Upper lobe of right lung (tissue), 1 donor: Measurements from ENCODE around the gene CEACAM6. TPM values are rescaled to one million over a fixed set of nuclear protein-coding genes. Genes with fewer than 3 reads are reported as not detected.

Experiments used
- ATAC-seq: fragments of 200-7000 bp; cut with Tn5 transposase; one replicate; pipeline ENCODE4 v1.9.1; 2020; ENCODE audit warnings: mild to moderate bottlenecking, moderate library complexity
- DNase-seq: peaks from one replicate; pipeline ENCODE4 v3.0.0-alpha.2; 2020
- H3K27ac ChIP-seq: fragments of 200-600 bp; one replicate; pipeline ENCODE4 v1.8.0; 2022
- H3K27me3 ChIP-seq: fragments of 200-600 bp; one replicate; pipeline ENCODE4 v1.8.0; 2022; ENCODE audit warnings: mild to moderate bottlenecking
- H3K36me3 ChIP-seq: fragments of 200-600 bp; one replicate; pipeline ENCODE4 v1.8.0; 2022
- H3K4me1 ChIP-seq: fragments of 200-600 bp; one replicate; pipeline ENCODE4 v1.8.0; 2022
- H3K4me3 ChIP-seq: fragments of 200-600 bp; one replicate; pipeline ENCODE4 v1.8.0; 2022; ENCODE audit warnings: mild to moderate bottlenecking
- H3K9me3 ChIP-seq: fragments of 200-600 bp; one replicate; pipeline ENCODE4 v1.8.0; 2022
- intact Hi-C: fragments of 100-400 bp; cut with DNase I; formaldehyde crosslinking; loops from one replicate; pipeline ENCODE4 v1.11.0; 2022
- total RNA-seq: library from RNA; stranded (reverse); fragmentation: NEBNext Ultra II Directional; extraction: Animal tissue kit (Norgen Biotek cat#: 25700); gene quantifications from one replicate; pipeline ENCODE4 v1.2.1, GENCODE V29; 2021
- TF ChIP-seq, protein P1 (sequence below): fragments of 200-600 bp; IDR thresholded peaks from one replicate; pipeline ENCODE4 v1.8.0; 2022; ENCODE audit warnings: antibody characterized with exemption
- donor health status: DM: no; HTN: yes; CAD: no; lungs with severe emphysema.

Gene CEACAM6
- total RNA-seq, 1 donor from 2014 or later, result 732 TPM

DNA sequence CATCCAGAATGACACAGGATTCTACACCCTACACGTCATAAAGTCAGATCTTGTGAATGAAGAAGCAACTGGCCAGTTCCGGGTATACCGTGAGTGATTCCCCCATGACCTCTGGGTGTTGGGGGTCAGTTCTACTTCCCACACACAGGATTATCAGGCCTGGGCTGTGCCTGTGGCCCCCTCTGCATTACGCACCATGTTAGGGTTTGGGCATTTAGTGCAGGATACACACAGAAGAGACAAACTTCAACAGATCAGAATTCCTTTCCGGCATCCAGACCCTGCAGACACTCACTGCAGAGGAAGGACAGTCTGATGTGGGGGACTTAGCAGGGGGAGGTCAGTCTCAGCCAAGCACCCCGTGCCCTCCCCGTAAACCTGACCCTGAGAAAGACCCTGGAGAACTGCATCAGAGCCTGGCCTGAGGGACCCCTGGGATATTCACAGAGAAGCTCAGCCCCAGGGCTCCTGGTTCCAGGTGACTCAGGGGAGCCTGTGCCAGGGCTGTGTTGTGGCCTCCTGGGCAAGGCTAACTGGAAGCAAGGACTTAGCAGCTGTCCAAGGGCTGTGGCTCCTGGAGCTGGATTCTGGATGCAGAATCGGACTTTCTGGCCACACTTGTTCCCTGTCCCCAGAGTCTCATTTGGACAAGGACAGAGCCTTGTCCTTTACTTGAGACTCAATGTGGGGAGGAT, 45.2 kb upstream of the CEACAM6 start:
- DNase-seq (no peak), ATAC-seq (no peak)
- no peaks in the 10 kb centered on the region for H3K9me3 ChIP-seq
- no peak overlapping the region for H3K27ac ChIP-seq
- peaks cover 8% of the 10 kb centered on the region for H3K27me3 ChIP-seq
- TF ChIP-seq, protein P1, sequence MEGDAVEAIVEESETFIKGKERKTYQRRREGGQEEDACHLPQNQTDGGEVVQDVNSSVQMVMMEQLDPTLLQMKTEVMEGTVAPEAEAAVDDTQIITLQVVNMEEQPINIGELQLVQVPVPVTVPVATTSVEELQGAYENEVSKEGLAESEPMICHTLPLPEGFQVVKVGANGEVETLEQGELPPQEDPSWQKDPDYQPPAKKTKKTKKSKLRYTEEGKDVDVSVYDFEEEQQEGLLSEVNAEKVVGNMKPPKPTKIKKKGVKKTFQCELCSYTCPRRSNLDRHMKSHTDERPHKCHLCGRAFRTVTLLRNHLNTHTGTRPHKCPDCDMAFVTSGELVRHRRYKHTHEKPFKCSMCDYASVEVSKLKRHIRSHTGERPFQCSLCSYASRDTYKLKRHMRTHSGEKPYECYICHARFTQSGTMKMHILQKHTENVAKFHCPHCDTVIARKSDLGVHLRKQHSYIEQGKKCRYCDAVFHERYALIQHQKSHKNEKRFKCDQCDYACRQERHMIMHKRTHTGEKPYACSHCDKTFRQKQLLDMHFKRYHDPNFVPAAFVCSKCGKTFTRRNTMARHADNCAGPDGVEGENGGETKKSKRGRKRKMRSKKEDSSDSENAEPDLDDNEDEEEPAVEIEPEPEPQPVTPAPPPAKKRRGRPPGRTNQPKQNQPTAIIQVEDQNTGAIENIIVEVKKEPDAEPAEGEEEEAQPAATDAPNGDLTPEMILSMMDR, result no peak
- H3K4me1 ChIP-seq, result no peaks in the 10 kb centered on the region
- intact Hi-C loops, result no loop called here
- H3K36me3 ChIP-seq, result no peaks in the 10 kb centered on the region
- no peak overlapping the region for H3K4me3 ChIP-seq

DNA sequence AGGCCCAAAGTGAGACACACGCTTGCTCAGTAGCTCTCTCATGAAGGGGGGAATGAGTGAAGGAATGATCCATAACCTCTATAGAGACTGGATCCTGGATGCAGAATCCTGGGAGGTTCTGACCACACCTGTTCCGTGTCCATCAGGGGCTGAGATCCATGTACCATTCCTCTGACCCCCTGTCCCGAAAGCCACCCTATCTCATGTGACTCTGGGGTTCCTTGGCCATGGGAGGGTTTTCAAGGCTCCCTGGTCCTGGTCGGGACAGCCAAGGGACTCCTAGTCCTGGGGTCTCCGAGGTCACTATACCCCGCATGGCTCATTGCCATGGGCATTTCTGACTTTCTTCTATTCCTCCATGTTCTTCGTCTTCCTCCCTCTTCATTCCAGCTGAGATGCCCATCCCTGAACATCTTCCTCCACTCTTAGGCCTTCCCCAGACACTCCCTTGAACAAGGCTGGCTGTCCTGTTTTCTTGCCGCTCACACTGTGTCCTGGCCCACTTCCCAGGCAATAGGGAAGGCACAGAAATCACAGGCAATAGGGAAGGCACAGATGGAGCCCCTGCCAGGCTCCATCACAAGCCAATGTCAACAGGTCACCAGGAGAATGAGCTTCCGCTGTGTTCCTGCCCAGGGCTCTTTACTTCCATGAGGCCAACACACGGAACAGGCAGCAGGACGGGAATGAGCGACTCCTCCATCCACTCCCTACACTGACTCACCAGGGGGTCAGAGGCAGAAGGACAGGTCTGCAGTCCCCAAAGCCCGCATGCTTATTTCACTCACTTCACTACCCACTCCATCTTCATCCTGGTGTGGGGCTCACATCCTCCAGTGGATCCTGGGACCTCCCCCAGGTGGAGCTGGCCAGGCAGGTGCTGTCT, 43.7 kb upstream of the CEACAM6 start:
- TF ChIP-seq, protein P1, result no peak
- ATAC-seq (no peak), DNase-seq (no peak)
- no peak overlapping the region for H3K4me3 ChIP-seq
- peaks cover 13% of the 10 kb centered on the region for H3K27me3 ChIP-seq
- no peaks in the 10 kb centered on the region for H3K9me3 ChIP-seq
- H3K27ac ChIP-seq, result no peak overlapping the region
- no peaks in the 10 kb centered on the region for H3K4me1 ChIP-seq
- intact Hi-C loops, result no loop called here
- no peaks in the 10 kb centered on the region for H3K36me3 ChIP-seq

DNA sequence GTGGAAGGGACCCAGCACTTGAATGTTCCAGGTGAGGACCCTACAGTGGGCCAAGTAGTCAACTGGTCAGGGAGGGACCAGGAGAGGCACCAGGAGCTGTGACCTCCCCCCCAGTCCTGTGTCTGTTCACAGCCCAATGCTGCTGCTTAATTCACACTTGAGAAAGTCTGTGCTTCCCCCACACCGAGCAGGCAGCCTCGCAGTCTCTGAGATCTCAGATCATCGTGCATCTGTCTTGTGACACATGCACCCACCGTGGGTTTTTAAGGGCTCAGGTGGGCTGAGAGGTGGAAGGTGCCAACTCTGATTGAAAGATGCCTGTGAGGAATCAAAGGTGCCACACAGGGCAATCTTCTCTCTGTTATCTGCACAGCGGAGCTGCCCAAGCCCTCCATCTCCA, 40.7 kb upstream of the CEACAM6 start:
- no peak for DNase-seq
- H3K4me1 ChIP-seq, result no peaks in the 10 kb centered on the region
- peaks cover 4% of the 10 kb centered on the region for H3K27me3 ChIP-seq
- intact Hi-C loops, result no loop called here
- no peak overlapping the region for H3K27ac ChIP-seq
- no peak overlapping the region for H3K4me3 ChIP-seq
- TF ChIP-seq, protein P1, result no peak
- no peak for ATAC-seq
- no peaks in the 10 kb centered on the region for H3K9me3 ChIP-seq
- no peaks in the 10 kb centered on the region for H3K36me3 ChIP-seq

DNA sequence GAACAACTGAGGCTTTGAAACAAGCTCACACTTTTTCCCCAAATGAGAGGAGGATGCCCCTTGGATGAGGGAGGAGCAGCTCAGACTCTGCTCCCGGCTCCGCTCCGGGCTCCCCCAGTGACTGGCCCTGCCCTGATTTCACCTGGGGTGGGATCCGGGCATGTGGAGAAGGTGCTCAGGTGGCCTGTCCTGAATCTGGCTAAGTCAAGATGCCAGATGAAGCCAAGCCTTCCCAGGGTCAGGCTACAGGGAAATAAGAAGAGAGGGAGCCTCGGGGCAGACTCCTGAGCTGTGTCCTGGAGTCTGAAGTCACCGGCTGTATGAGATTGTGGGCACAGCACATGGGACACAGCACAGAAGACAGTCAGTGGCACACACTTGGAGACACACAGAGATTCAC, 36.6 kb upstream of the CEACAM6 start:
- intact Hi-C loops, result no loop called here
- ATAC-seq (no peak), DNase-seq (no peak)
- Histone ChIP-seq H3K9me3 (no peaks in the 10 kb centered on the region), H3K36me3 (no peaks in the 10 kb centered on the region), H3K4me3 (no peak overlapping the region), H3K27ac (no peak overlapping the region), H3K4me1 (no peaks in the 10 kb centered on the region), H3K27me3 (peaks cover 4% of the 10 kb centered on the region)
- TF ChIP-seq, protein P1, result no peak

DNA sequence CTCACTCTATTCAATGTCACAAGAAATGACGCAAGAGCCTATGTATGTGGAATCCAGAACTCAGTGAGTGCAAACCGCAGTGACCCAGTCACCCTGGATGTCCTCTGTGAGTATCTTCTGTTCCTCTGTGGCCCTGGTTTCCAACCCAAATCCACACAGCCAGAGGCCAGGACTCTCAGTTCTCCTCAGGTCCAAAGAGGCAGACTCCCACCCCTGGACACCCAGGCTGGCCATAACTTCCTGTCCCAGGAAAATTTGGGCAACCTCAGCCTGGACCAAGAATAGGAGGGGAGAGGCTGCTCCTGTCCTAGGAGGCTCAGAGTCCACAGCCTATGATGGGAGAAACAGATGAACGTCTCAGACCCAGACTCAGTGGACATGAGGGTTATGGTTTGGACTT, 35.2 kb upstream of the CEACAM6 start:
- Histone ChIP-seq H3K36me3 (no peaks in the 10 kb centered on the region), H3K27ac (no peak overlapping the region), H3K9me3 (no peaks in the 10 kb centered on the region), H3K4me1 (no peaks in the 10 kb centered on the region), H3K4me3 (no peak overlapping the region), H3K27me3 (peaks cover 4% of the 10 kb centered on the region)
- intact Hi-C loops, result no loop called here
- ATAC-seq (no peak), DNase-seq (no peak)
- TF ChIP-seq, protein P1, result no peak
